BLaER1 (cell line): ENCODE results near the gene OR8H3.

ENCODE experiments used
- H3K27ac ChIP-seq: shearing (Covaris generic); formaldehyde crosslinking; 2 replicates; pipeline ENCODE4 v1.8.1; 2022
- H3K27me3 ChIP-seq: shearing (Covaris generic); formaldehyde crosslinking; 2 replicates; pipeline ENCODE4 v1.8.1; 2022
- H3K36me3 ChIP-seq: shearing (Covaris generic); formaldehyde crosslinking; 2 replicates; pipeline ENCODE4 v1.8.1; 2022
- H3K4me1 ChIP-seq: shearing (Covaris generic); formaldehyde crosslinking; 2 replicates; pipeline ENCODE4 v1.8.1; 2022
- H3K4me2 ChIP-seq: shearing (Covaris generic); formaldehyde crosslinking; 2 replicates; pipeline ENCODE4 v1.8.1; 2022
- H3K4me3 ChIP-seq: shearing (Covaris generic); formaldehyde crosslinking; 2 replicates; pipeline ENCODE4 v1.8.1; 2022
- H3K9ac ChIP-seq: shearing (Covaris generic); formaldehyde crosslinking; 2 replicates; pipeline ENCODE4 v1.8.1; 2022
- H3K9me3 ChIP-seq: shearing (Covaris generic); formaldehyde crosslinking; 2 replicates; pipeline ENCODE4 v1.8.1; 2022
- H4K20me1 ChIP-seq: shearing (Covaris generic); formaldehyde crosslinking; 2 replicates; pipeline ENCODE4 v1.8.1; 2022
- Cebpa-rat ChIP-seq: shearing (Covaris generic); IDR thresholded peaks from 2 replicates; pipeline ENCODE4 v1.8.1; 2022

OR8H3 gene

GRCh38 chr11:56172256-56172830 is 50.2 kb downstream of the OR8H3 start:
- Histone ChIP-seq H3K4me1 (no peaks in the 10 kb centered on the region), H3K9me3 (no peaks in the 10 kb centered on the region), H3K4me3 (no peak overlapping the region), H4K20me1 (no peaks in the 10 kb centered on the region), H3K4me2 (no peak overlapping the region), H3K36me3 (no peaks in the 10 kb centered on the region), H3K9ac (no peak overlapping the region), H3K27me3 (no peaks in the 10 kb centered on the region), H3K27ac (no peak overlapping the region)
- TF ChIP-seq Cebpa-rat, result no peak
